Gastroesophageal sphincter (tissue), 4 donors: ENCODE measurements around the gene PLEKHN1. TPM values are rescaled to one million over a fixed set of nuclear protein-coding genes. Genes with fewer than 3 reads are reported as not detected.
A peak's percentile ranks its signal among the peaks of the same experiment; 100 is the strongest.

Source experiments
- ATAC-seq: fragments of 150-250 bp; one replicate; pipeline ENCODE4 v1.9.1; 2016; ENCODE audit warnings: mild to moderate bottlenecking, moderate library complexity
- H3K27ac ChIP-seq, 4 donors: fragments of 200-600 bp; sonication (generic) in 3 of 4; 1 replicate in 3 of 4; 2 replicates in 1 of 4; pipeline ENCODE4 v1.5.1; 2016 to 2019
- H3K27me3 ChIP-seq: fragments of 200-600 bp; sonication (generic); one replicate; pipeline ENCODE4 v1.5.1; 2019
- H3K36me3 ChIP-seq, 2 donors: fragments of 200-600 bp; sonication (generic); one replicate each; pipeline ENCODE4 v1.5.1; 2019; ENCODE audit warnings: control low read depth in 1 of 2
- H3K4me1 ChIP-seq, 3 donors: fragments of 200-600 bp; sonication (generic); 1 replicate in 2 of 3; 2 replicates in 1 of 3; pipeline ENCODE4 v1.5.1; 2016 to 2019; ENCODE audit warnings: control low read depth in 2 of 3
- H3K4me3 ChIP-seq, 2 donors: fragments of 200-600 bp; sonication (generic); one replicate each; pipeline ENCODE4 v1.5.1; 2019; ENCODE audit warnings: mild to moderate bottlenecking in 1 of 2, moderate library complexity in 1 of 2
- H3K9me3 ChIP-seq, 3 donors: fragments of 200-600 bp; sonication (generic); one replicate each; pipeline ENCODE4 v1.5.1; 2017 to 2019; ENCODE audit warnings: control low read depth in 2 of 3
- CTCF ChIP-seq, 4 experiments: fragments of 200-600 bp in 2 of 4; fragments of 450-650 bp in 2 of 4; sonication (generic) in 1 of 4; IDR thresholded peaks; one replicate each; pipeline ENCODE4 v1.5.1; 2017 to 2019; ENCODE audit warnings: antibody characterized with exemption in 4 of 4, mild to moderate bottlenecking in 2 of 4, moderate library complexity in 2 of 4
- EP300 ChIP-seq: sonication (generic); formaldehyde crosslinking; IDR thresholded peaks from one replicate; pipeline ENCODE4 v1.6.1; 2017; ENCODE audit warnings: antibody characterized with exemption, mild to moderate bottlenecking
- POLR2A ChIP-seq, 2 donors: fragments of 450-650 bp; IDR thresholded peaks; one replicate each; pipeline ENCODE4 v1.6.1; 2017; ENCODE audit warnings: antibody characterized with exemption in 2 of 2, mild to moderate bottlenecking in 2 of 2, moderate library complexity in 1 of 2
- POLR2AphosphoS5 ChIP-seq: sonication (generic); formaldehyde crosslinking; IDR thresholded peaks from one replicate; pipeline ENCODE4 v1.6.1; 2017; ENCODE audit warnings: antibody characterized with exemption
- WGBS, 2 donors: methylation state at CpG; one replicate each; pipeline ENCODE4 v1.1.5; 2018; ENCODE audit warnings: low coverage in 1 of 2; 5-methylcytosine and 5-hydroxymethylcytosine counted together
- total RNA-seq, 4 donors: library from RNA; depleted of rRNA; stranded (reverse); fragments of >200 nt; gene quantifications; one replicate each; pipeline ENCODE4 v1.1.0, GENCODE V29; 2016

Gene PLEKHN1
- total RNA-seq, 4 donors from 2014 or later, result 0.62 to 2.3 TPM; not detected in 2

GRCh38 chr1:955474-955873 is 10.8 kb upstream of the PLEKHN1 start:
- WGBS, 2 donors, result 70% methylated on average over 4 of the region's 6 CpGs; no CpG with 5 or more reads in 1 of the 2 donors
- peaks cover 0 to 66% of the 10 kb centered on the region in 2 donors for H3K36me3 ChIP-seq

DNA sequence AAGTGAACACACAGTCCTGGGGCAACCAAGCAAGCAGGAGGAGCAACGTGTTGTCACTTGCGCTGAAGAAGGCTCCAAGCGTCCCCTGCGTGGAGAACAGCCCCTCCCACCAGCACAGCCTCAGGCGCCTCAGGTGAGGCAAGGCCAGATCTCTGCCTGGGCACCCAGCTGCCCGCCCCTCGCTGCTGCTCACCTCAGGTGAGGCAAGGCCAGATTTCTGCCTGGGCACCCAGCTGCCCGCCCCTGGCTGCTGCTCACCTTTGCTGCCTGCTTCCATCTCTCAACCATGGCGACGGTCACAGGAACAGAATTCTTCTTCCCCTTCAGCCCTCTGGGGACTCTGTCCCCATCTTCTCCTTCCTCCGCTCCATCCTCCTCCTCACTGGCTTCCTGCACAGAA is 9.6 kb upstream of the PLEKHN1 start:
- ATAC-seq, result no peak
- H3K36me3 ChIP-seq, result peaks cover 0 to 55% of the 10 kb centered on the region in 2 donors
- no peaks in the 10 kb centered on the region for H3K27me3 ChIP-seq
- 81 to 92% methylated on average over 3 to 5 of the region's 11 CpGs for WGBS, 2 donors
- peaks cover 0 to 42% (median 19%) of the 10 kb centered on the region in 3 donors for H3K4me1 ChIP-seq
- no peak overlapping the region for H3K27ac ChIP-seq
- TF ChIP-seq POLR2AphosphoS5, result no peak
- no peak for TF ChIP-seq EP300
- TF ChIP-seq CTCF (IDR thresholded peaks at IDR 0.05), result no peak
- no peak for TF ChIP-seq POLR2A (IDR thresholded peaks at IDR 0.05)
- H3K4me3 ChIP-seq, result no peak overlapping the region
- no peaks in the 10 kb centered on the region for H3K9me3 ChIP-seq

More at GRCh38 chr1:955474-955873, 10.8 kb upstream of the PLEKHN1 start:
- no peaks in the 10 kb centered on the region for H3K9me3 ChIP-seq
- H3K4me3 ChIP-seq, result no peak overlapping the region
- H3K4me1 ChIP-seq, result peaks cover 0 to 33% (median 19%) of the 10 kb centered on the region in 3 donors
- no peaks in the 10 kb centered on the region for H3K27me3 ChIP-seq
- no peak overlapping the region for H3K27ac ChIP-seq
- TF ChIP-seq POLR2A (IDR thresholded peaks at IDR 0.05), result no peak
- TF ChIP-seq CTCF (IDR thresholded peaks at IDR 0.05), result no peak
- no peak for TF ChIP-seq POLR2AphosphoS5
- TF ChIP-seq EP300, result no peak
- ATAC-seq, result no peak

GRCh38 chr1:958823-959730 is 7.2 kb upstream of the PLEKHN1 start, which contains the start of gene NOC2L:
Gene NOC2L, minus strand, starts transcription at chr1:959256. Its CDS starts 16 bp downstream, at chr1:959240.
- H3K27ac ChIP-seq, result peak within 1 kb of the TSS in 3 of 4 donors; percentile 58 to 71 (median 61)
- ATAC-seq, result peak; percentile 92
- WGBS, 2 donors, result 3% methylated on average over 10 of the region's 101 CpGs; no CpG with 5 or more reads in 1 of the 2 donors

DNA sequence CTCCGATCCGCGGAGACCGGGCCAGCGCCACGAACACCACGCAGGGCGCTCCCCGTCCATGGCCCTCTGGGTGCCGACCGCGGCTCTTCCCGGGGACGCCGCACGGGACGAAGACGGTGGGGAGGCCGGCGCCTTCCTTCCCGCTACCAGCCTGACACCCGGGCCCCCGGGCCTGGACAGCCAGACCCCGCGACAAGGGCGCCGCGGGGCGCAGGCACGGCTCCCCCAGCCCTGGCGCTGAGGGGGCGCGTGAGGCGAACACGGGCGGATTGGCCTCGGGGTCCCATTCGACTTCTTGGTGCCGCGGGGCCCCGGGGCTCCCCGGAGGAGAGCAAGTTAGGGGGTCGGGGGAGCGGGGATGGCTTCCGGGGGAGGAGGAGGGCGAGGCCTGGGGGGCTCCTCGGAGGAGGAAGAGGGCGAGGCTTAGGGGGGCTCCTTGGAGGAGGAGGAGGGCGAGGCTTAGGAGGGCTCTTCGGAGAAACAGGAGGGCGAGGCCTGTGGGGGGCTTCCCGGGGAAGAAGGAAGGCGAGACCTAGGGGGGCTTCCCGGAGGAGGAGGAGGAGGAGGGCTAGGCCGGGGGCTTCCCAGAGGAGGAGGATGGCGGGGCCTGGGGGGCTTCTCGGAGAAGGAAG is 6.4 kb upstream of the PLEKHN1 start:
- 30% methylated on average over 2 of the region's 57 CpGs; no CpG with 5 or more reads in 1 of the 2 donors for WGBS, 2 donors
- H3K9me3 ChIP-seq, result no peaks in the 10 kb centered on the region
- no peaks in the 10 kb centered on the region for H3K27me3 ChIP-seq
- peaks cover 0 to 49% of the 10 kb centered on the region in 2 donors for H3K36me3 ChIP-seq
- TF ChIP-seq CTCF (IDR thresholded peaks at IDR 0.05) (no peak), POLR2AphosphoS5 (no peak), POLR2A (IDR thresholded peaks at IDR 0.05) (no peak), EP300 (no peak)
- ATAC-seq, result peak; percentile 5
- peaks cover 0 to 45% (median 19%) of the 10 kb centered on the region in 3 donors for H3K4me1 ChIP-seq
- peak overlapping the region in 2 of 4 donors; percentile 40 to 71 for H3K27ac ChIP-seq
- peak overlapping the region; percentile 78 to 94 for H3K4me3 ChIP-seq

More at GRCh38 chr1:958823-959730, 7.2 kb upstream of the PLEKHN1 start, which contains the start of gene NOC2L:
- TF ChIP-seq POLR2A (IDR thresholded peaks at IDR 0.05) (peak; percentile 20 to 34), EP300 (no peak), POLR2AphosphoS5 (no peak)
- H3K9me3 ChIP-seq, result no peaks in the 10 kb centered on the region
- peaks cover 0 to 45% (median 19%) of the 10 kb centered on the region in 3 donors for H3K4me1 ChIP-seq
- peaks cover 0 to 54% of the 10 kb centered on the region in 2 donors for H3K36me3 ChIP-seq
- H3K27me3 ChIP-seq, result no peaks in the 10 kb centered on the region
- peak within 1 kb of the TSS; percentile 78 to 94 for H3K4me3 ChIP-seq
